ENCODE data around the gene IFT80.

The IFT80 gene

DNA sequence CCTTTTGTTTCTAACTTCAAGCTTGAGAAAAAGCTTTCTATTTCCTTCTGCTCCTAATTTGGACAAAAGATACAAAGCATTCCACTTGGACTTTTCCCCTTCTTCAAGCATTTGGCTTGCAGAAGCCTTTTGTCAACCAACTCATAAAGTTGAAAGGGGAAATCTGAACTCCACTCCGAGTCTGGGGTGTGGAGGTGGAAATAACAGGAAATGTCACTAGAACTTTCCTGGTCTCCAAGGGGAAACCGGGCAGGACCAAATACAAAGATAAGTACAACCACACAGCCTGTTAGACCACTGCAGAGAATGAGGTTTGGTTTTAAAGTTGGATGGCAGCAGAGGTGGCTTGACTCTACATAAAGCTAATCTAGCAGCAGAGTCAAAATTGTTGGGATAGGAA lies 178.0 kb downstream of the IFT80 start:
- no peak for FAIRE-seq
- no peak for DNase-seq (ENCODE audit: extremely low spot score, insufficient read length, low read depth)

DNA sequence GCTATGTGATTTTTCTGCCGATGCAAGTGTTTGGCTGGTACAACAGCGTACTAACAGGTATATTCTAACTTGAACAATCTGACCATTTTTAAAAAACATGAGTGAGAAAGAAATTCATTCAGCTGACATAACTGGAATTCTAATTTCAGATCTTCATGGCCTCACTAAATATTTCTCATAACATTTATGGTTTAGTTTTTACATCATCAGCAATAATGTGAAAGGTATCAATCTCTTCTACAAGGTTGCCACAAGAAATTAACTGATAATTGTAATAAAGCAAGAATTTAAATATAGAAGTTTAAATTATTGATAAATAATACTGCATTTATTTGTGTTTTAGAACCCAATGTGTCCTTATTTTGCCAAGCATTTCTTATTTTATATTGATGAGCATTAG lies 179.0 kb downstream of the IFT80 start:
- DNase-seq (ENCODE audit: extremely low spot score, insufficient read length, low read depth) = no peak
- no peak for FAIRE-seq

DNA sequence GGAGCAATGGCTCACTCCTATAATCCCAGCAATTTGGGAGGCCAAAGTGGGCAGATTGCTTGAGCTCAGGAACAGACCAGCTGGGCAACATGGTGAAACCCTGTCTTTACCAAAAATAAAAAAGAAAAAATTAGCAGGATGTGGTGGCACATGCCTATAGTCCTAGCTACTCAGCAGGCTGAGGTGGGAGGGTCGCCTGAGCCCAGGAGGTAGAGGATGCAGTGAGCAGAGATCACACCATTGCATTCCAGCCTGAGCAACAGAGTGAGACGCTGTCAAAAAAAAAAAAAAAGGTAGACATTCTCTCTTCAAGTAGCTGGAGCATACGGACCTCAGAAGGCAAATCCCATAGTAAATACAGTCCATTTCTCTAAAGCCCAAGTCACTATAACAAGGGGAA lies 180.9 kb downstream of the IFT80 start:
- no peak for DNase-seq (ENCODE audit: extremely low spot score, insufficient read length, low read depth)
- no peak for FAIRE-seq

DNA sequence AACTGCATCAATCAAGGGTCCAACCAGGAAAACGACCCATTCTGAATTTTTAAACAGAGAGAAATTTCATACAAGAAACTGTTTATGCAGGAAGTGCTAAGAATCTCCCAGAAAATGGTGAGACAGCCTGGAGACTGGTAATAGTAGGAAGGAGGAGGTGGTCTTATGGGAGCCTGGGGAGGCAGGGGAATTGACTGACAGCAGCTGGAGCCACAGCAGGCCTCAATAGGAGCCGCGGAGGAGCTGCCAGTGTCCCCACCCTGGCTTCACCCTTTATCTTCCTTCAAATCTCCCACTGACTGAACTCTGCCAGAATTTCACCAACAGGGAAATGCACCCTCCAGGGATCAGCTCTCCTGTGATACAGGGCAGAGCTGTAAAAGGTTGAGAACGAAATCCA lies 181.3 kb downstream of the IFT80 start:
- DNase-seq (ENCODE audit: extremely low spot score, insufficient read length, low read depth) = no peak
- no peak for FAIRE-seq

DNA sequence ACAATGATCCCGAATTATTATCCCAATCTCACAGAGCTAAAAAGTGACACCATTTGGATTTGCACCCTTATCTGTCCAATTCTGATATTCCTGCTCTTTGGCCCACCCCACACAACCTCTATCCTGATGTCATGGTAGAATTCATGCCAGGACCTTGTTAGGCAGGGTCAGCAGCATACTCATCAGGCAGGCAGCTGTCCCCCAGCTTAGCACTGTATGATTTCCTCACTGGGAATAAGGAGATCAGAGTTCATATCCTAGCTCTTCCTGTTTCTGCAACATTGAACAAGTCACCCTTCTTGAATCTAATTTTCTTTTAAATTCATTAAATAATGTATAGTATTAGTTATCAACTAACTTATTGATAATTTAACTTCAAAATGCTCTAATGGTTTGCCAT lies 185.8 kb downstream of the IFT80 start:
- FAIRE-seq (no peak), DNase-seq (ENCODE audit: extremely low spot score, insufficient read length, low read depth) (no peak)

DNA sequence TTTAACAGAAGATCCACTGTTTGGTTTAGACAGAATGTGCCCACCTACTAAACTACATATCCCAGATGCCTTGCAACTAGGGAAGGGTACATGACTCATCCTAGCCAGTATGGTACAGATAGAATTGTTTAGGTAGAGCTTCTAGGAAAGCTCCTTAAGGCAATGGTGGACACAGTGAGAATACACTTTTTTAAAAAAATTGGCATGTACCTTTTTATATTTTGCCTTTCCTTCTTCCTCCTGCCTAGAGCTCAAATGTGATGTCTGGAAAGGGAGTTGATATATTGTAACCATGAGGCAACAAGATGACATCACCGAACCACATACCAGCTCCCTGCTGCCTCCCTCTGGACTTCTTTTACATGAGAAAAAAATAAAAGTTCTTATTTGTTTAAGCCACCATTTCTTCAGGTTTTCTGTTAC lies 188.2 kb downstream of the IFT80 start:
- DNase-seq (ENCODE audit: extremely low spot score, insufficient read length, low read depth) = no peak
- no peak for FAIRE-seq

DNA sequence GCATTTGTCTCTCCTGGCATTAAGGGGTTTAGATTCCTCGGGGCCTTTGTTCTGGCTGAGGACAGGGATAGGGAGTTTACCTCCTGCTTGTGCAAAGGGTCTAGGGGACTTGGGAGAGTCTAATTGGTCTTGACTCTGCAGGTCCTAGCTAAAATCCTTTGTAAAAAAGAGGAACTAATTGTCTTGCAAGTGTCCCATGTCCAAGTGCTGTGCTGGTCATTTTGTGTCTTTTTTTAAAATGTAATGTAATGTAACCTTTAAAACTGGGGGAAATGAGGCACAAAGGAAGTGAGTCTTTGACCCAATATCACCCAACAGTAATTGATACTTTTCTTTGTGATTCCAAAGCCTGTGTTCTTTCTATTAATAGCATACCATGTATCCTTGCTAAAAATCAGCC lies 188.7 kb downstream of the IFT80 start:
- no peak for DNase-seq (ENCODE audit: extremely low spot score, insufficient read length, low read depth)
- FAIRE-seq = no peak
